RPMI8226 (cell line): ENCODE results near the gene TDG.
"Not testable (repeated sequence)": the region's sequence is repeated elsewhere in the genome, so short reads cannot be mapped to it uniquely, and the experiment has no call there.

ENCODE experiments used
- DNase-seq: peaks from one replicate; pipeline ENCODE4 v3.0.0-alpha.2; 2015

The TDG gene

DNA sequence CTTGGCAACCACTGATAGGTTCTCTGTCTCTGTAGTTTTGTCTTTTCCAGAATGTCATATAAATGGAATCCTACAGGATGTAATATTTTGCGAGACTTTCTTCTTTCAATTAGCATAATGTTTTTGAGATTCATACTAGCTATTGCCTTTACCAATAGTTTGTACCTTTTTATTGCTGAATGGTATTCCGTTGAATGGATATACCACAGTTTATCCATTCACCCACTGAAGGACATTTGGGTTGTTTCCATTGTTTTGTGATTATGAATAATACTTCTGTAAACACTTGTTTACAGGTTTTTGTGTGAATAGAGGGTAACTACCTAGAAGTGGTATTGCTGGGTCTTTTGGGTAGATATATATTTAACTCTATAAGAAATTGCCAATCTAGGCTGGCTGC lies 58.0 kb downstream of the TDG start:
- no peak for DNase-seq

- no peak for DNase-seq
Measured at GRCh38 chr12:104024348-104024747, 58.7 kb downstream of the TDG start.

GRCh38 chr12:104025771-104026170 lies 60.1 kb downstream of the TDG start:
- no peak for DNase-seq

DNA sequence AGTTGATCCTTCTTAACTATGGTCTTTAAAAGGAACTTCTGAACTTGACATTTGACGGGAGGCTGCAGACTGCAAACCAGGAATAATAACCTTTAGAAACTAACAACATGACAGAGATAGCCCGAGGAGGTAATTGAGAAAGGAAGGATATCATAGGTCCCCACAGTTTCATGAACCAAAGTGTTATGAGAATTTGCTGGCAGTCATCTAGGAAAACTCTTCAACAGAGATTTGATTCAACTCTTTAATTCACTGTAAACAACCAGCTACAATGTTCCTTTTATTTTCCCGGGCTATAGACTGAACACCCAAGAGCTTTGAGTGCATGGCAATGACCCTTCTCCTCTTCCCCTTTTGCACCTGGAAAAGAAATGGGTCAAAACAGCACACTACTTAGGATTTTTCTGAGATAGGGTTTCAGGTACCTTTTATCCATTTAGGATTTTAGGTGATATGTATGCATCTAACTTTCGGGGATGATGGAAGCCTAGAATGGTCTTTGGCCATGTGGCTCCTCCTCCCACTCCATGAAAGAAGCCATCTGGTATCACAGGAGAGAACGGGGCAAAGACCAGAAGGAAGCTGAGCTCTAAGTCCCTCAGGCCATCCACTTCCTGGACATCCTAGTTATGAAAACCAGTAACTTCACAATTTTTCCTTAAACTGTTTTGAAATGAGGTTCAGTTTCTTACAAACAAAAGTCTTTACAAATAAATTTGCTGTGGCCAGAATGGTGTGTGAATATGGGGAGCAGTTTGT lies 61.3 kb downstream of the TDG start:
- DNase-seq = no peak

DNA sequence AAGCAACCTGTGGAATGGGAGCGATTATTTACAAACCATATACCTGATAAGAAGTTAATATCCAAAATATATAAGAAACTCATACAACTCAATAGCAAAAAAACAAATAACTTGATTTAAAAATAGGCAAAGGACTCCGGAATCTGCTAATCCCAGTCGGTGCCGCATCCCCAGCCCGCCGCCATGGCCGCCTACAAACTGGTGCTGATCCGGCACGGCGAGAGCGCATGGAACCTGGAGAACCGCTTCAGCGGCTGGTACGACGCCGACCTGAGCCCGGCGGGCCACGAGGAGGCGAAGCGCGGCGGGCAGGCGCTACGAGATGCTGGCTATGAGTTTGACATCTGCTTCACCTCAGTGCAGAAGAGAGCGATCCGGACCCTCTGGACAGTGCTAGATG lies 64.9 kb downstream of the TDG start:
- not testable (repeated sequence) for DNase-seq

DNA sequence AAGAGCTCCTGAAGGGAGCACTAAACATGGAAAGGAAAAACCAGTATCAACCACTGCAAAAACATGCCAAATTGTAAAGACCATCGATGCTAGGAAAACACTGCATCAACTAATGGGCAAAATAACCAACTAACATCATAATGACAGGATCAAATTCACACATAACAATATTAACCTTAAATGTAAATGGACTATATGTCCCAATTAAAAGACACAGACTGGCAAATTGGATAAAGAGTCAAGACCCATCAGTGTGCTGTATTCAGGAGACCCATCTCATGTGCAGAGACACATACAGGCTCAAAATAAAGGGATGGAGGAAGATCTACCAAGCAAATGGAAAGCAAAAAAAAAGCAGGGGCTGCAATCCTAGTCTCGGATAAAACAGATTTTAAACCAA lies 70.5 kb downstream of the TDG start:
- DNase-seq = not testable (repeated sequence)
